ENCODE data around the gene HLA-DRA.

DNA sequence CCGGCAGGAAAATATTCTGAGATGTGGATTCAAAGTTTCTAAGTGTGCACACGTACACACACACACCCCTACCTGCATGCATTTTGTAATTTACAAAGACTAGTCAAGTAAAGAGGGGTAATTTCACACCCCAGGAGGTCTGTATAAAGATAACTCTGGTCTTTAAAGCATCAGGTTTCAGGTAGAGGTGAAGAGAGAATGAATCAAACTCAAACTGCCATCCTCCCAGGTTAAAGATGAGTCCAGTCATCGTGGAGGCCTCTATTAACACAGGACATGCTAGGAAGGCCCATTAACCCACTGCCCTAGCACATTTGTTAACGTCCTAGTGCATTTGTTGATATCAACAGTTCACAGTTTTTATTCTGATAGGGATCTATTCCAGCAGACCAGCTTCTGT lies 3.5 kb upstream of the HLA-DRA start:
- TF ChIP-seq, protein P1, sequence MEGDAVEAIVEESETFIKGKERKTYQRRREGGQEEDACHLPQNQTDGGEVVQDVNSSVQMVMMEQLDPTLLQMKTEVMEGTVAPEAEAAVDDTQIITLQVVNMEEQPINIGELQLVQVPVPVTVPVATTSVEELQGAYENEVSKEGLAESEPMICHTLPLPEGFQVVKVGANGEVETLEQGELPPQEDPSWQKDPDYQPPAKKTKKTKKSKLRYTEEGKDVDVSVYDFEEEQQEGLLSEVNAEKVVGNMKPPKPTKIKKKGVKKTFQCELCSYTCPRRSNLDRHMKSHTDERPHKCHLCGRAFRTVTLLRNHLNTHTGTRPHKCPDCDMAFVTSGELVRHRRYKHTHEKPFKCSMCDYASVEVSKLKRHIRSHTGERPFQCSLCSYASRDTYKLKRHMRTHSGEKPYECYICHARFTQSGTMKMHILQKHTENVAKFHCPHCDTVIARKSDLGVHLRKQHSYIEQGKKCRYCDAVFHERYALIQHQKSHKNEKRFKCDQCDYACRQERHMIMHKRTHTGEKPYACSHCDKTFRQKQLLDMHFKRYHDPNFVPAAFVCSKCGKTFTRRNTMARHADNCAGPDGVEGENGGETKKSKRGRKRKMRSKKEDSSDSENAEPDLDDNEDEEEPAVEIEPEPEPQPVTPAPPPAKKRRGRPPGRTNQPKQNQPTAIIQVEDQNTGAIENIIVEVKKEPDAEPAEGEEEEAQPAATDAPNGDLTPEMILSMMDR (IDR thresholded peaks at IDR 0.05), result no peak
- no peak for TF ChIP-seq FOXS1 (CRISPR knock-in tag; IDR thresholded peaks at IDR 0.05)
- no peak for TF ChIP-seq NR3C1 (IDR thresholded peaks at IDR 0.05)
- TF ChIP-seq, protein P2, sequence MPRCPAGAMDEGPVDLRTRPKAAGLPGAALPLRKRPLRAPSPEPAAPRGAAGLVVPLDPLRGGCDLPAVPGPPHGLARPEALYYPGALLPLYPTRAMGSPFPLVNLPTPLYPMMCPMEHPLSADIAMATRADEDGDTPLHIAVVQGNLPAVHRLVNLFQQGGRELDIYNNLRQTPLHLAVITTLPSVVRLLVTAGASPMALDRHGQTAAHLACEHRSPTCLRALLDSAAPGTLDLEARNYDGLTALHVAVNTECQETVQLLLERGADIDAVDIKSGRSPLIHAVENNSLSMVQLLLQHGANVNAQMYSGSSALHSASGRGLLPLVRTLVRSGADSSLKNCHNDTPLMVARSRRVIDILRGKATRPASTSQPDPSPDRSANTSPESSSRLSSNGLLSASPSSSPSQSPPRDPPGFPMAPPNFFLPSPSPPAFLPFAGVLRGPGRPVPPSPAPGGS (IDR thresholded peaks at IDR 0.05), result no peak
- TF ChIP-seq, protein P3, sequence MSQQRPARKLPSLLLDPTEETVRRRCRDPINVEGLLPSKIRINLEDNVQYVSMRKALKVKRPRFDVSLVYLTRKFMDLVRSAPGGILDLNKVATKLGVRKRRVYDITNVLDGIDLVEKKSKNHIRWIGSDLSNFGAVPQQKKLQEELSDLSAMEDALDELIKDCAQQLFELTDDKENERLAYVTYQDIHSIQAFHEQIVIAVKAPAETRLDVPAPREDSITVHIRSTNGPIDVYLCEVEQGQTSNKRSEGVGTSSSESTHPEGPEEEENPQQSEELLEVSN (IDR thresholded peaks at IDR 0.05; ENCODE audit: borderline replicate concordance, low read depth), result no peak
- no peak for TF ChIP-seq POLR2A (IDR thresholded peaks at IDR 0.05; ENCODE audit: low read length)
- TF ChIP-seq EHMT2 (IDR thresholded peaks at IDR 0.05; ENCODE audit: low read depth), result no peak
- TF ChIP-seq CEBPB (IDR thresholded peaks at IDR 0.05), result no peak
- no peak for TF ChIP-seq TFCP2L1 (CRISPR knock-in tag; IDR thresholded peaks at IDR 0.05)
- TF ChIP-seq NFE2L2 (conservative IDR thresholded peaks at IDR 0.05; ENCODE audit: low read length), result no peak

All from A549 (cell line).